GOT3 (cell line): Measurements from ENCODE around the gene TMEM200C.

ENCODE experiments used
- DNase-seq: peaks from one replicate; lab custom pipeline; 2025; ENCODE audit warnings: mixed read lengths; lab: John Stamatoyannopoulos, UW

TMEM200C gene

DNA sequence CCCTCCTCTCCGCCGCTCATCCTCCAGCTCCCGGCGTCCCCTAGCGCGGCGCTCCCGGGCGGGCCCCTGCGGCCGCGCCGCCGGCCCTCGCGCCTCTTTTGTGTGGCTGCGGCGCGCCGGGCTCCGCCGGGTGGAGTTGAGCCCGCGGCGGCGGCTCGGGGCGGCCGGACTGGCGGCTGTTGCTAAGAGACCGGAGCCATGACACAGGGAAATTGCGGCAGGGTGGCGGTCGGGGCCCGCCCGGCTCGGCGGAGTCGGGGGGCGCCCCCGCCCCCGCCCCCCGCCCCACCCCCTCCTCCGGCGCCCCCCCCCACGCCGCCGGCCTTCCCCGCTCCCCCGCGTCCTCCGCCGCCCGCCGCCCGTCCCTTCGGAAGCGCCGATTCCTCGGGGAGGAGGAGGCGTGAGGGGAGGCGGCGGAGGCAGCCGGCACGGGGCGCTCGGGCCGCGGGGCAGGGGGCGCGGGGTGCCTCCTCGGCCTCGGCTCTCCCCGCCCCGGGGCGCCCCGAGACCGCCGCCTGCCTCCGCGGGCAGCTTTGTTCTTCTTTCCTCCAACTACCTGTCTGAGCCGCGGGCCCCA, at the start of gene TMEM200C:
Gene TMEM200C, minus strand, starts transcription at position 224 of the 577 bp plus-strand sequence. CDS start 3,459 bp downstream, outside the sequence.
- DNase-seq: no peak

DNA sequence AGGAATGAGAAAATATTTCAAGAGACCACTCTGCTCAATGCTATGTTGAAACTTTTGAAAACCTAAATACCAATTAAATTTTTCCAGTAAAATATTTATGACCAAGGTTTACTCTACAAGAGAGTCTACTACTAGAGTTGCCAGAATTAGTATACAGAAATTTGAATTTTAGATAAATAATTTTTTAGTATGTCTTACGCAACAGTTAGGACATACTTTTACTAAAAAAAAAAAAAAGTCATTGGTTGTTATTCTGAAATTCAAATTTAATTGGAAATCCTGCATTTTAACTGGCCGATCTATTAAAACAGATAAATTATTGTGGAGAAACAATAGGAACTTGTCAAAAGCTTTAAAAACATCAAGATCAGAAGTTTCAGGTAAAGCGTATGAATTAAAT, 49.1 kb upstream of the TMEM200C start:
- DNase-seq: no peak

DNA sequence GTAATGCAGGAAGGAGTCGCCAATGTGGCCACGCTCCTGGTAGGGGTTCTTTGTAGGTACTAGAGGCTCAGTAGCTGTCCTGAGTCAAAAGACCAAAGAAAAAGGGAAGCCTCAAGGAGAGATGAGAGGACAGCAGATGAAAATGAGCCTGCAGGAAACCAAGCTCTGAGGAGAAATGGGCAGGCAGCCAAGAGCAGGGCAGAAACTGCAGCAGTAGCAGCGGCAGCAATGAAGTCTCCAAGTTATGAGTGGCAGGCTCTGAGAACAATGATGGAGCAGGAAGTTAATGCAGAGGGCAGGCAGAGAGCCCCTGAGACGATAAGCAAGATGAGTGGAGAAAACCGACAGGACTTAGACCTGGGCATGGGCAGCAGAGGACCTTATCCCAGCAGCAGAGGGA, 48.2 kb upstream of the TMEM200C start:
- no peak for DNase-seq

GRCh38 chr18:5942591-5942990, 47.3 kb upstream of the TMEM200C start:
- no peak for DNase-seq

GRCh38 chr18:5941890-5942289, 46.6 kb upstream of the TMEM200C start:
- no peak for DNase-seq

- DNase-seq: no peak
Measured at GRCh38 chr18:5939801-5940667, 44.7 kb upstream of the TMEM200C start.

- DNase-seq: no peak
Measured at GRCh38 chr18:5937795-5938194, 42.5 kb upstream of the TMEM200C start.

GRCh38 chr18:5937121-5937520, 41.8 kb upstream of the TMEM200C start:
- no peak for DNase-seq

- no peak for DNase-seq
Measured at GRCh38 chr18:5930789-5931188, 35.5 kb upstream of the TMEM200C start.

GRCh38 chr18:5918205-5918858, 23.0 kb upstream of the TMEM200C start:
- DNase-seq: no peak

GRCh38 chr18:5914951-5915350, 19.6 kb upstream of the TMEM200C start:
- DNase-seq: no peak

DNA sequence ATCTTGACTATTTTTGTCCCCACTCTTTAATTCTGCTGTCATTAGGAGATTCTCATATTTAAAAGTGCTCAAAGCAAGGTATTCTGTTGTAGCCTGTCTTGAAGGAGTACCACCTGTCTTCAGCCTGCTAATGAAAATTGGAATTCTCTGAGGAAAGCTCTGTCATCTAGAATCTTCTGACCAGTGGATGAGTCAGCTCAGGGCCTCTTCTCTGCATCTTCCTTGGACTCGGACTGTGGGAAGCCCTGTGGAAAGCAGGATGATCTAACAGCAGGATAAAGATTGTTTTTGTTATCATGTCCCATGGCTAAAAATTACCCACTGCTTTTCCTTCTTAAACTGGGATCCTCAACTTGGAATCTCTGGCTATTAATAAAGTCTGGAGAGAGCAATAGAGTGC, 18.7 kb upstream of the TMEM200C start:
- DNase-seq: no peak

GRCh38 chr18:5912566-5912965, 17.2 kb upstream of the TMEM200C start:
- no peak for DNase-seq

GRCh38 chr18:5909125-5909524, 13.8 kb upstream of the TMEM200C start:
- no peak for DNase-seq

DNA sequence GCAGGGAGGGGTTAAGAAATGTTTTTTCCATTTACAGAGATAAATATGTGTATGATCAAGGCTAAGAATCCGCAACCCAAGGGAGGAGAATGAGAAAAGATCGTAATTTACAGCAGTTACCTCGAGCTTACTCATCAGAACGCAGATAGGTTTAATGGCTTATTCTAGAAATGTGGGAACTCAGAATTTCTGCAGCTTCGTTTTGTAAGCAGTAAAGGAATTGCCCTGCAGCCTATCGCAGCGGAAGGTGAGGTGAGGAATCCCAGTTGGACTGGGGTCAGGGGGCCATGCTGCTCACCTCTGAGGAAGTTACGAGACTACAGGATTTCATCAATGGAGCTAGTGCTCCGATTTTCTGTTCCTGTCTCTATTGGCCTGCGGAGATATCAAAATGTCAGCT, 8.1 kb upstream of the TMEM200C start:
- no peak for DNase-seq

DNA sequence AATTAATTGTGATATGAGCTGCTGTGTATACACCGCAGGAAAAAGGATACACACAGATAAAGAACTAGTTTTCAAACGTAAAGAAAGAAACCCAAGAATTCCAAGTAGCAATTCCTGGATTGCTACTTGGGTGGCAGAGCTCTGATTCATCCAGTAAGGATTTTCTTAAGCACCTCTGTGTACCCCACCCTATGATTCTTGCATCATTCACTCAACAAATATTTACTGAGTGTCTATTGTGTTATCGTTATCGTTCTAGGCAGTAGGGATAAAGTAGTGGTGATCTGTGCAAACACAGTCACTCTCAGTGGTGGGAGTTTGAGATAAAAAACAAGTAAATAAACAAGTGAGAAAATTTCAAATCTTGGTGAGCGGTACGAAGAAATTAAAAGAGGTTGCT, 4.9 kb upstream of the TMEM200C start:
- no peak for DNase-seq

- DNase-seq: no peak
Measured at GRCh38 chr18:5899835-5900234, 4.5 kb upstream of the TMEM200C start.

GRCh38 chr18:5895876-5896740, 786 bp upstream of the TMEM200C start:
- no peak for DNase-seq

DNA sequence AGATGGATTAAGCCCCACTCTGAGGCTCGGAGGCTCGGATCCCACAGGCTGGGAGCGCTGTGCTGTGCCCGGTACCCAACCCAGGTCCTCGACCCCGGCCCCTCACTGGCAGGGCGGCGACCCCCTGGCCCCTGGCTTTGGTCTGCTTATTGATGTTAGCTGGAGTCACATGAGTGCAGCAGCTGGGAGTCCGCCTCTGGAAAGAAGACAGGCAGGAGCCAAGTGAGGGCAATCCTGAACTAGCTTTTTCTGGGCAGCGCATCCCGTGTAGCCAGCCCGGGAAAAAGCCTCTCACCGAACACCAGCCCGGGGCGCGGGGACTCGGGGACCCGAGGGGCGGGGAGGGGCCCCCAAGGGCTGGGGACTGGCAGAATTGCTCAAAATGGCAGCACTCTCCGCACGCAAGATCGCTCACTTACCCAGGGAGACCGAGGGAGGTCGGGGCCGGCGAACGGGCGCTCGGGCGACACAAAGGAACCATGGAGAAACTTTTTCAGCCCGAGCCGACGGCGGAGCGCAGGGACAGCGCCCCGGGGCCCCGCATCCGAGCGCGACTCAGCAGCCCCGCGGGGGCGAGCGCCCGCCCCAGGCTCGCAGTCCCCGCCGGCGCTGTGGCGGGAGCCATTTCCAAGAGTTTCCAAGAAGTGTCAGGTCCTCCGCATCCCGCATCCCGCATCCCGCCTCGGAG, 567 bp downstream of the TMEM200C start:
- DNase-seq: no peak

GRCh38 chr18:5893956-5894610, 1.2 kb downstream of the TMEM200C start:
- DNase-seq: no peak
